NCI-H1105 treated with DMSO at 0.1 percent for 48 hours (cell line): Measurements from ENCODE around the gene GSTM2.

Experiments used
- DNase-seq: peaks from one replicate; lab custom pipeline; 2025; lab: John Stamatoyannopoulos, UW

The GSTM2 gene

DNA sequence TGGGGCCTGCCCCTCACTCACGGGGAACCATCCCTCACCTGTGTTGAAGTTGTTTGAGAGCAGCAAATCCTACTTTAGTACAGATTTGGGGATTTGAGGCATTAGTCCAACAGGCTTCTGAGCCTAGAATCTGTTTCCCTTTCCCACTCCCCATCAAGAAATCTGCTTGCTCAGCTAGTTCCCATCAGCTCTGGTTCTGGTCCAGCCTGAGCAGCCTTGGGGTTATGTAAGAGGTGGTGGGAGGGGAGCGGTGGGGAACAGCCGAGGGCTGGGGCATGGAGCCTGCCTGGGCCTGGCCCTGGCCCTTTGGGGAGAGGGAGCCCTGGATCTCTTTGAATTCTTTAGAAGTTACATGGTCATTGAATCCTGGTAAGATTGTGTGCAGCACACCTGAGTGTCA lies 48.3 kb downstream of the GSTM2 start:
- no peak for DNase-seq

DNA sequence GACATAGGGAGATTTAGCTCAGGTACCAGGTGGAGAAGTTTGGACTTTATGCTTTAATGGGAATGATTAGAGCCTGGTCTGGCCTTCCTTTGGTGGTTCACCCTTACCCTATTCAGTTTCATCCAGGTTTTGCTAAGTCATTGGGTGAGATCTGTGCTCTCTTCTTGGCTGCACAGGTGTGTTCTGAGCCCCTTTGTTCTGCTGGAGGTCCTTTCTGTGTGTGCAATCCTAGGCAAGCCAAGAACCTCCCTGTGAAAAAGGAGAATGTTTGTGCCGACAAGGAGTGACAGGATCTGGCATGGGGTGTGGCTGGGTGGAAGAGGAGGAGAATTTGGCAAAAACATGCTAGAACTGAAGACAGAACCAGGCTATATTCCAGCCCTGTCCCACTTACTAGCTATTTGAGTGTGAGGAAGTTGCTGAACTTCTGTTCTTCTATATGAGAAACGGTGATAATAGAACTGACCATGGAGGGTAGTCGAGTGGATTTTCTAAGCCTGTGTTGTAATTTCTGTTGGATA lies 48.8 kb downstream of the GSTM2 start:
- no peak for DNase-seq

DNA sequence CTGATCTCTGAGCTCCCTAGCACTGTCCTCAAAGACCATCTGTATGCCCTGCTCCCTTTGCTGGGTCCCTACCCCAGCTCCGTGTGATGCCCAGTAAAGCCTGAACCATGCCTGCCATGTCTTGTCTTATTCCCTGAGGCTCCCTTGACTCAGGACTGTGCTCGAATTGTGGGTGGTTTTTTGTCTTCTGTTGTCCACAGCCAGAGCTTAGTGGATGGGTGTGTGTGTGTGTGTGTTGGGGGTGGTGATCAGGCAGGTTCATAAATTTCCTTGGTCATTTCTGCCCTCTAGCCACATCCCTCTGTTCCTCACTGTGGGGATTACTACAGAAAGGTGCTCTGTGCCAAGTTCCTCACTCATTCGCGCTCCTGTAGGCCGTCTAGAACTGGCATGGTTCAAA lies 49.9 kb downstream of the GSTM2 start:
- no peak for DNase-seq

DNA sequence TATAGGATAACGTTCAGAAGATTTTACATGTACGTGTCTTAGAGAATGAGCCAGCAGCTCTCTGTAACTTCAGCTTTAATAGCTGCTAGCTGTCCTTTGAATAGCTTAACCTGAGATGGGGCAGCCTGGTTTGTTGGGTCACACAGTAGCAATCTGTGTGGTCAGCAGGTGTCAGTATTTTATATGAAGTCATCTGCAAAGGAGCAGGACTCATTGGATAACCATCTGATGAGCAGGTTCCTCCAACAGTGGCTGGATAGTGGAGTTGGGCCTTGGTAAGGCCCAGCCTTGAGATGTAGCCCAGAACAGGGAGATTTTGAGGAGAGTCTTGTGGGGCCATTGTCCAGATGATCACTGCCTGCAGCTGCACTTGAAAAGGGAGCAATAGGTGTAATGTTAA lies 50.6 kb downstream of the GSTM2 start:
- DNase-seq = no peak

DNA sequence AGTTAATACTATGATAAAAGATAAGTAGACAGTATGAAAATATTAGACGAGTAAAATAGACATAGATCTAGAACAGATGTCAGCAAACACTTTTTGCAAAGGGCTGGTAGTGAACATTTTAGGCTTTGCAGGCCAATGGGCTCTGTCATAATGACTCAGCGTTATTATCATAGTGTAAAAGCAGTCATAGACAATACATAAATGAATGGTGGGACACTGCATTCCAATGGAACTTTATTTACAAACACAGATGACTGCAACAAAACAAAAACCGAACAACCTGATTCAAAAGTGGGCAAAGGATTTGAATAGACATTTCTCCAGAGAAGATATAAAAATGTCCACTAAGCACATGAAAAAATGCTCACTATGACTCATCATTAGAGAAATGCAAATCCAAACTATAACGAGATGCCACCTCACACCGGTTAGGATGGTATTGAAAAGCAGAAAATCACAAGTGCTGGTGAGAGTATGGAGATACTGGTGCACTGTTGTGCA lies 51.5 kb downstream of the GSTM2 start:
- no peak for DNase-seq

DNA sequence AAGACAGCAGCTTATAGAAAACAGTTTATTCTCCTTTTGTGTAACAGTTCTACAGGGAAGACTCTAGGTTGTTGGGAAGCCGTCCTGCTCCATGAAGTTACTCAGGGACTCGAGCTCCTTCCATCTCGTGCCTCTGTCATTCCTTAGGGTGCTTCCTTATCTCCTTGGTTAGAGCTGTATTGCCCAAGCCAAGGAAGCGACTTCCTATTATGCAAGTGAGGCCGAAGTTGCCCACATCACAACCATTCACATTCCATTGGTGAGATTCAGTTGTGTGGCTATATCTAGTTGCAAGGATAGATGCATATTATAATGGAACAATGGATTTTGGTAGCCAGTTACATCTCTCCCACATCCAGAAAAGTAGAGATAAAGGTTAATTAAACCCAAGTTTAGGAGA lies 53.2 kb downstream of the GSTM2 start:
- DNase-seq = no peak

DNA sequence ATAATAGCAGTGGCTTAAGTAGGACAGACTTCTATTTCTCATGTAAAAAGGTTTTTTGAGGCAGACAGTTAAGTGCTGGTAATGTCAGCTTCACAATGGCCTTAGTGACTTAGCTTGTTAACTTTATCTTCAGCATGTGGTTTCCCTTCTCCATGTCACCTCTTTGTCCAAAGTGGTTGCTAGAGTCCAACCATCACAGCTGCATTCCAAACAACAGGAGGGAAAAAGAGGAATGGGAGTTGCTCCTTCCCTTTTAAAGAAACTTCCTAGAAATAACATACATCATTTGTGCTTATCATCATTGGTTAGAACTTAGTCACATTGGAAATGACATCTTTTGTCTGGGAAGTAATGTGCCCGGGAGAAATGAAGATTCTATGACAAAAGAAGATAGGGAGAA lies 54.1 kb downstream of the GSTM2 start:
- DNase-seq = no peak

DNA sequence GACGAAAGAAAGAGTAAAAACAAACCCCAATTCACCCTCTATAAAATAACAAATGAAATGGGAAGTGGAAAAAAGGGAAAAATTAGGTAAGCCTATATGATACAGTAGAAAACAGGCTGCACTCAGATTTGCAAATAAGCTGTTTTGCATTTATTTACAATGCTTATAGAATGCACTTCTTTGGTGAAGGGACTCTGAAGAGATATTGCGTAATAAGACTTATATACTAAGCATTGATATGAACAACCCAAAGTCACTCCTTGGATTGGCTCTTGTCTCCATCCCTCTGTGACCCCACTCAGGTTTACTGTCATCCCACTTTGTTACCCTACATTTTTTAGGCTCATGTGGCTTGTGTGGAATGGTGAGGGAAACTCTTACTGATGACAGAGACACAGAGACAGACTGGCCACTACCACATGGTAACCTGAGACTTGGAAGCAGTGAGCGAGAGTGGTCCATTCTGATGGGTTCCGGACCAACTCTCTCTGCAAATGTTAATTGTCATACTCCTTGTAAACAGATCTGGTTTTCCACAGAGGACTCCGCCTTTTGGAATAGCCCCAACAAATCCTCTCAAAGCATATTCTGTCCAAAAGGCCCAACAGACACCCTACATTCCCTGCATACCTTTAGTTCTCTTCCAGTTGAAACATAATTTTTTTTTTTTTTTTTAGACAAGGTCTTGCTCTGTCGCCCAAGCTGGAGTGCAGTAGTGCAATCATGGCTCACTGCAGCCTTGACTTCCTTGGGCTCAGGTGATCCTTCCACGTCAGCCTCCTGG lies 55.2 kb downstream of the GSTM2 start:
- no peak for DNase-seq
